B cell (primary cell): ENCODE data around the gene ACACB. TPM values are rescaled to one million over a fixed set of nuclear protein-coding genes. Genes with fewer than 3 reads are reported as not detected.

Experiments
- ATAC-seq: fragments of 200-7000 bp; cut with Tn5 transposase; one replicate; pipeline ENCODE4 v1.10.0; 2021; ENCODE audit warnings: low read depth, mild to moderate bottlenecking, moderate number of reproducible peaks, moderate library complexity
- CTCF ChIA-PET: fragments of 350-600 bp; sonication (Branson Sonifier 250); formaldehyde crosslinking; loops from one replicate; lab custom pipeline; 2021; ENCODE audit warnings: antibody characterized with exemption, inconsistent platforms; lab: Charles Lee
- POLR2A ChIA-PET: fragments of 350-600 bp; sonication (Branson Sonifier 250); formaldehyde crosslinking; loops from one replicate; lab custom pipeline; 2021; ENCODE audit warnings: antibody characterized with exemption; lab: Charles Lee
- DNase-seq: peaks from one replicate; pipeline ENCODE4 v3.0.0; 2013
- H2AFZ ChIP-seq: 2 replicates; pipeline ENCODE4 v1.6.1; 2012; ENCODE audit warnings: mild to moderate bottlenecking, low read depth, low read length; ENCODE audit not compliant: insufficient read depth, poor library complexity, severe bottlenecking
- H3K27ac ChIP-seq, 2 donors: 1 replicate in 1 of 2; 2 replicates in 1 of 2; pipeline ENCODE4 v1.5.1; 2012 to 2013; ENCODE audit warnings: low read length in 2 of 2, mild to moderate bottlenecking in 2 of 2, moderate library complexity in 1 of 2
- H3K27me3 ChIP-seq, 4 experiments: fragments of 200-600 bp in 1 of 4; sonication (generic) in 1 of 4; replicated peaks in 1 of 4; 1 replicate in 2 of 4; 2 replicates in 2 of 4; pipeline versions ENCODE4 v1.6.1 to v1.7.0; 2013 to 2016; ENCODE audit warnings: low read length in 3 of 4, mild to moderate bottlenecking in 2 of 4, mixed read lengths in 1 of 4, moderate library complexity in 1 of 4; ENCODE audit not compliant: insufficient read depth in 4 of 4, control insufficient read depth in 3 of 4; ENCODE audit errors: control extremely low read depth in 1 of 4
- H3K36me3 ChIP-seq, 2 experiments: replicated peaks in 1 of 2; 1 replicate in 1 of 2; 2 replicates in 1 of 2; pipeline versions ENCODE4 v1.6.1 to v1.7.1; 2013; ENCODE audit warnings: low read length in 1 of 2; ENCODE audit not compliant: insufficient read depth in 2 of 2, control insufficient read depth in 1 of 2; ENCODE audit errors: control extremely low read depth in 1 of 2, extremely low read depth in 1 of 2
- H3K4me1 ChIP-seq, 2 donors: fragments of 200-600 bp in 1 of 2; sonication (generic) in 1 of 2; 1 replicate in 1 of 2; 2 replicates in 1 of 2; pipeline versions ENCODE4 v1.5.1 to v1.6.1; 2013 to 2017; ENCODE audit warnings: low read length in 2 of 2; ENCODE audit not compliant: control insufficient read depth in 2 of 2, insufficient read depth in 2 of 2
- H3K4me2 ChIP-seq: replicated peaks from 2 replicates; pipeline ENCODE3; 2012; ENCODE audit warnings: mild to moderate bottlenecking, low read depth, low read length; ENCODE audit not compliant: poor library complexity, severe bottlenecking
- H3K4me3 ChIP-seq, 5 experiments: fragments of 200-600 bp in 1 of 5; sonication (generic) in 1 of 5; 1 replicate in 3 of 5; 2 replicates in 2 of 5; pipeline versions ENCODE4 v1.5.1 to v1.7.0; 2011 to 2016; ENCODE audit warnings: low read length in 4 of 5, mild to moderate bottlenecking in 4 of 5, low read depth in 2 of 5, control low read depth in 1 of 5, moderate library complexity in 1 of 5; ENCODE audit not compliant: insufficient read depth in 1 of 5; ENCODE audit errors: control extremely low read depth in 1 of 5, extremely low read depth in 1 of 5
- H3K79me2 ChIP-seq: fragments of 200-600 bp; sonication (generic); one replicate; pipeline ENCODE4 v1.6.0; 2016; ENCODE audit warnings: low read length; ENCODE audit not compliant: control insufficient read depth, insufficient read depth
- H3K9ac ChIP-seq: fragments of 200-600 bp; sonication (generic); 2 replicates; pipeline ENCODE4 v1.6.1; 2017; ENCODE audit warnings: mild to moderate bottlenecking, low read length, moderate library complexity
- H3K9me3 ChIP-seq, 3 donors: one replicate each; pipeline versions ENCODE4 v1.6.1 to v1.7.1; 2013; ENCODE audit warnings: low read length in 2 of 3; ENCODE audit not compliant: control insufficient read depth in 2 of 3, insufficient read depth in 1 of 3; ENCODE audit errors: control extremely low read depth in 1 of 3
- H4K20me1 ChIP-seq: 2 replicates; pipeline ENCODE4 v1.6.0; 2012; ENCODE audit warnings: mild to moderate bottlenecking, low read length; ENCODE audit not compliant: insufficient read depth, control insufficient read depth, poor library complexity, severe bottlenecking
- H3K27ac Mint-ChIP-seq: one replicate; pipeline ENCODE4 v1.8.0; 2021; ENCODE audit warnings: mixed read lengths
- H3K27me3 Mint-ChIP-seq: one replicate; pipeline ENCODE4 v1.8.0; 2021; ENCODE audit warnings: mixed read lengths
- H3K4me1 Mint-ChIP-seq: one replicate; pipeline ENCODE4 v1.8.0; 2021; ENCODE audit warnings: mixed read lengths
- H3K4me3 Mint-ChIP-seq: one replicate; pipeline ENCODE4 v1.8.0; 2021; ENCODE audit warnings: mixed read lengths
- H3K9me3 Mint-ChIP-seq: one replicate; pipeline ENCODE4 v1.8.0; 2022; ENCODE audit warnings: mixed read lengths; ENCODE audit not compliant: insufficient read depth
- EZH2 ChIP-seq: IDR thresholded peaks from 2 replicates; pipeline ENCODE4 v1.6.1; 2012; ENCODE audit warnings: borderline replicate concordance, low read depth, mild to moderate bottlenecking, moderate library complexity, low read length; ENCODE audit not compliant: insufficient read depth, poor library complexity, severe bottlenecking
- WGBS: methylation state at CpG from one replicate; pipeline ENCODE4 v1.1.5; 2013; ENCODE audit warnings: missing lambda C conversion rate; ENCODE audit not compliant: insufficient coverage; 5-methylcytosine and 5-hydroxymethylcytosine counted together
- intact Hi-C: fragments of 100-400 bp; cut with micrococcal nuclease; formaldehyde crosslinking; loops from one replicate; pipeline ENCODE4 v1.10.0; 2022
- polyA plus RNA-seq: library from polyadenylated mRNA; depleted of rRNA; stranded (reverse); fragments of >200 nt; gene quantifications from 2 replicates; pipeline ENCODE4 v1.2.3, GENCODE V29; 2012
- total RNA-seq, 2 donors: library from RNA; stranded (reverse); fragments of 120-200 nt in 1 of 2; gene quantifications; 1 replicate in 1 of 2; 2 replicates in 1 of 2; pipeline versions ENCODE4 v1.2.3 to v1.2.4, GENCODE V29; 2013 to 2022
- TF ChIP-seq, protein P1 (sequence below): fragments of 200-600 bp; IDR thresholded peaks from one replicate; pipeline ENCODE4 v1.8.0; 2022; ENCODE audit warnings: antibody characterized with exemption, mild to moderate bottlenecking

Gene ACACB
- total and polyA plus RNA-seq, 2 donors (not counting 1 experiment from before 2014, with no cell fraction given) = 7.4 to 27.5 TPM

DNA sequence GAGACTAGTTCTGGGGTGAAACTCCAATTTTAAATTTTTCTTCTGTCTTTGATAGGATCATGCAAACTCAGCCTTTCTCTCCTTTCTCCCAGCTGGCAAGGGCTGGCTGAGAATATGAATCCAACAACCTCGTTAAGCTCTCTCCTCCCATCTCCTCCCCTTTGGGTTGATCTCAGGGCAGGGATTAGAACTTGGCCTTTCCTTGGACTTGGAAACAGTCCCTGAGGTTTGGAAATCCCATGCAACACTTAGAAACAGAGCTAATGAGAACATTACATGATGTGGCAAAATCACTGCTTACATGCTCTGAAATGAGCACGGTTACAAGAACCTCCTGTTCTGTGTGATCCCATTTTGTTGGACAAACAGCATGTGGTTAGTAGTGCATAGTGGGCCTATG lies 31.6 kb downstream of the ACACB start:
- WGBS = 100% methylated on average over 1 of the region's 2 CpGs
- no peaks in the 10 kb centered on the region for H3K9me3 ChIP-seq
- no peaks in the 10 kb centered on the region for H3K36me3 ChIP-seq
- H3K27ac Mint-ChIP-seq = no peak overlapping the region
- H3K79me2 ChIP-seq = no peaks in the 10 kb centered on the region
- H3K27me3 Mint-ChIP-seq = peaks cover 3% of the 10 kb centered on the region
- H3K9me3 Mint-ChIP-seq = no peaks in the 10 kb centered on the region
- DNase-seq (no peak), ATAC-seq (no peak)
- ChIA-PET POLR2A (no interaction called here), CTCF (interaction anchor here (1.3 kb wide), 2 partner anchors 24 to 36 kb away, joined by 3 to 7 read pairs; no protein-coding TSS in a partner anchor)
- TF ChIP-seq, protein P1, sequence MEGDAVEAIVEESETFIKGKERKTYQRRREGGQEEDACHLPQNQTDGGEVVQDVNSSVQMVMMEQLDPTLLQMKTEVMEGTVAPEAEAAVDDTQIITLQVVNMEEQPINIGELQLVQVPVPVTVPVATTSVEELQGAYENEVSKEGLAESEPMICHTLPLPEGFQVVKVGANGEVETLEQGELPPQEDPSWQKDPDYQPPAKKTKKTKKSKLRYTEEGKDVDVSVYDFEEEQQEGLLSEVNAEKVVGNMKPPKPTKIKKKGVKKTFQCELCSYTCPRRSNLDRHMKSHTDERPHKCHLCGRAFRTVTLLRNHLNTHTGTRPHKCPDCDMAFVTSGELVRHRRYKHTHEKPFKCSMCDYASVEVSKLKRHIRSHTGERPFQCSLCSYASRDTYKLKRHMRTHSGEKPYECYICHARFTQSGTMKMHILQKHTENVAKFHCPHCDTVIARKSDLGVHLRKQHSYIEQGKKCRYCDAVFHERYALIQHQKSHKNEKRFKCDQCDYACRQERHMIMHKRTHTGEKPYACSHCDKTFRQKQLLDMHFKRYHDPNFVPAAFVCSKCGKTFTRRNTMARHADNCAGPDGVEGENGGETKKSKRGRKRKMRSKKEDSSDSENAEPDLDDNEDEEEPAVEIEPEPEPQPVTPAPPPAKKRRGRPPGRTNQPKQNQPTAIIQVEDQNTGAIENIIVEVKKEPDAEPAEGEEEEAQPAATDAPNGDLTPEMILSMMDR = no peak
- TF ChIP-seq EZH2 = no peak
- H3K4me1 ChIP-seq = no peaks in the 10 kb centered on the region
- H3K4me3 Mint-ChIP-seq = no peak overlapping the region
- peaks cover 2% of the 10 kb centered on the region for H3K4me1 Mint-ChIP-seq
- H4K20me1 ChIP-seq = no peaks in the 10 kb centered on the region
- H3K4me3 ChIP-seq = no peak overlapping the region
- no peak overlapping the region for H3K27ac ChIP-seq
- H3K9ac ChIP-seq = no peak overlapping the region
- intact Hi-C loops = no loop called here
- no peak overlapping the region for H3K4me2 ChIP-seq
- H2AFZ ChIP-seq = no peak overlapping the region
- no peaks in the 10 kb centered on the region for H3K27me3 ChIP-seq

DNA sequence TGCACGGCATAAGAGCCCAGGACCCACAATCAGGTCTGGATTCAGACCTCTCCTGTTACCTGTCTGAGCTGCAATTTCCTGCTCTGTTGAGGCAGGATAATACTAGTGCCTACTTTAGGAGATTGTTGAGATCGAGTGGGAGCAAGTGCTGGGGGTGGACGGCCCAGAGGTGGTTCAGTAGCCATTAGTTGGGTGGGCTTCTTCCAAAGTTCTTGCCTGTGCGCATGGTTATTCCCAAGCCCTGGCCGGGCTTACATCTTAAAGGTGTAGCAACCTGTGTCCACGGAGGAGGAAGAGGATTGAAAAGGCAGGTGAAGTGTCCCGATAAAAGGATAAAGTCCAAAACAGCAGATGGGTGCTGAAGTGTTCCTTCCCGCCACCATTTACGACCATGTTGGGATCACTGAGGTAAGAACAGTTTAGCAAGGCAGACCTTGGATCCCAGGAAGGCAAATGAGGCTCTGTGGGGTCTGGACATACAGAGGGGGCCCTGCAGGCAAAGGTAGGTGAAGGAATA lies 33.8 kb downstream of the ACACB start:
- no peaks in the 10 kb centered on the region for H4K20me1 ChIP-seq
- DNase-seq (no peak), ATAC-seq (no peak)
- no peak overlapping the region for H3K4me3 Mint-ChIP-seq
- peaks cover 15% of the 10 kb centered on the region for H3K4me1 Mint-ChIP-seq
- H3K27me3 Mint-ChIP-seq = peaks cover 3% of the 10 kb centered on the region
- no peaks in the 10 kb centered on the region for H3K36me3 ChIP-seq
- ChIA-PET POLR2A (no interaction called here), CTCF (no interaction called here)
- no peaks in the 10 kb centered on the region for H3K27me3 ChIP-seq
- H3K79me2 ChIP-seq = no peaks in the 10 kb centered on the region
- H3K4me3 ChIP-seq = no peak overlapping the region
- no peak overlapping the region for H3K9ac ChIP-seq
- H3K4me1 ChIP-seq = peaks cover 6 to 11% of the 10 kb centered on the region in 2 donors
- H2AFZ ChIP-seq = no peak overlapping the region
- WGBS = 95% methylated on average over 9 of the region's 9 CpGs
- intact Hi-C loops = no loop called here
- H3K4me2 ChIP-seq = no peak overlapping the region
- H3K9me3 Mint-ChIP-seq = no peaks in the 10 kb centered on the region
- no peak for TF ChIP-seq EZH2
- TF ChIP-seq, protein P1 = no peak
- H3K9me3 ChIP-seq = no peaks in the 10 kb centered on the region
- no peak overlapping the region for H3K27ac ChIP-seq
- H3K27ac Mint-ChIP-seq = no peak overlapping the region
